Measurements from ENCODE around the gene ROBO1.

- TF ChIP-seq CTCF (IDR thresholded peaks at IDR 0.05) (no peak), EZH2 (IDR thresholded peaks at IDR 0.05; ENCODE audit: borderline replicate concordance, insufficient read depth, low read depth, low read length, poor library complexity, severe bottlenecking) (no peak)
These were observed 389.7 kb downstream of the ROBO1 start for GRCh38 chr3:79378064-79378463.

Measured in B cell (primary cell).